SKM-1 (cell line): ENCODE measurements around the gene TIAM1.
A peak's percentile ranks its signal among the peaks of the same experiment; 100 is the strongest.

Experiments
- DNase-seq: peaks from one replicate; lab custom pipeline; 2025; ENCODE audit not compliant: unreplicated experiment; lab: John Stamatoyannopoulos, UW

Gene TIAM1

GRCh38 chr21:31331231-31331630 lies 12.8 kb downstream of the TIAM1 start:
- DNase-seq = no peak

GRCh38 chr21:31330144-31330483 lies 13.9 kb downstream of the TIAM1 start:
- DNase-seq = no peak

- DNase-seq = no peak
Measured at GRCh38 chr21:31329456-31330143, 14.5 kb downstream of the TIAM1 start.

GRCh38 chr21:31326522-31327242 lies 17.4 kb downstream of the TIAM1 start:
- DNase-seq = peak; percentile 57

DNA sequence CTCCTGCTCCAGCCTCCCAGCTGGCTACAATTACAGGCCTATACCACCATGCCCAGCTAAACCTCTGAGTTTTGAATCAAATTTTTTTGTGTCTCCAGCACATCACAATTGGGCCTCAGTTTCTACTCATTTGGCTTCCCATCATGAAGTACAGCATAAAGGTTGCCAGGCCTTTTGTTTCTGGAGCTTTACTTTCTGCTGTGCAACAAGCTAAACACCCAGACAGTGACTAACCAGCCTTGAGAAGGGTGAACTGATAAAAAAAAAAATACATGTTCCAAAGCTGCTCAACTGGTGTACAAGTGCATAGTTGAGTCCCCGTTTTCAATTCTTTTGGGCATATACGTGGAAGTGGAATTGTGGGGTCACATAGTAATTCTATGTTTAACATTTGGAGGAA lies 25.1 kb downstream of the TIAM1 start:
- no peak for DNase-seq

- DNase-seq = no peak
Measured at GRCh38 chr21:31317688-31318087, 26.4 kb downstream of the TIAM1 start.

DNA sequence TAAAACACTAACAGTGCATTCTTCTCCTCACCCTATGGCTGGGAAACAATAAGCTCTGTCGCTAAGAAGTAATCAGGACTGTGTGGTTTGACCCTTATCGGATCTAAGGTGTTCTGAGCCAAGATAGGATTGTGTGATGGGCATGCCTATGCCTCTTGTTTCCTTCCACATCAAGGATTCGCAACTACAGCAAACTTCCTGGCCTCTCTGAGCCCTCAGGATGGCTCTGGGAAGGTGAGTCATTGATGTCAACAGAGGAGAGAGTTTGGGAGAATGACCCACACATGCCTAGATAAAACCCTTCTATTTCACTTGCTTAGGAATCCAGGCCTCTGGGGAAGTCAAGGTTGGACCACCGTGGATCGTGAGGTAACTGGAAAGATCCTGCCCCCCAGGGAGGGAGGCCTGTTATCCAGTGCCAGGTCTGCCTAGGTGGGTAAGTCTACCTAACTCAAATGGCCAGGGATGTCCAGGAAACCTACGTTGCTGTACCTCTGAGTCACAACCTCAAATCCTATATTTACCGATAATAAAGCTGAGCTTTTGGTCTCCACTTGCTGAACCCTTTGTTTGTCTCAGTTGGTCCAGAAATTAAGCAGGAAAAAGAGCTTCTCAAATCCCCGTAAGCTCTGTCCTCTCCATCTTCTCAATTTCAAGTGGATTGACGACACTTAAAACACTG lies 27.4 kb downstream of the TIAM1 start:
- DNase-seq = no peak

DNA sequence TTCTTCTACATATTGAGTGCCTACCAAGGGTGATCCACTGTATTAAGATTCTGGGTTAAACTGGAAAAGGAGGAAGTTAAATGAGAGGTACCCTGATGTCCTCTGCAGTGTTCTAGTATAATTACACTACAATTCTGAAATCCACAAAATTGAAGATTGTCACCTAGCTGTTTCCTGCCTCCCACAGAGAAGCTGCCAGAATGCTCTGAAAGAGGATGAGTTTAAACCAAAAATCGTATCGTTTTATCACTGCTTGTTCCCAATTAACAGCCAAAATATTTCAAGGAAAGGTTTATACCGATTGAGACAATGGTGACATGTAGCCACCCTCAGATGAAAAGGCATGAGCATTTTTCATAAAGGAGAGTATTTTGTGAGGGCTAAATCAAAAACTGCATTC lies 28.0 kb downstream of the TIAM1 start:
- no peak for DNase-seq

GRCh38 chr21:31310750-31311149 lies 33.3 kb downstream of the TIAM1 start:
- DNase-seq = no peak

- no peak for DNase-seq
Measured at GRCh38 chr21:31308584-31308983, 35.5 kb downstream of the TIAM1 start.

- DNase-seq = no peak
Measured at GRCh38 chr21:31305888-31306287, 38.2 kb downstream of the TIAM1 start.

- DNase-seq = no peak
Measured at GRCh38 chr21:31299291-31300147, 44.5 kb downstream of the TIAM1 start.

DNA sequence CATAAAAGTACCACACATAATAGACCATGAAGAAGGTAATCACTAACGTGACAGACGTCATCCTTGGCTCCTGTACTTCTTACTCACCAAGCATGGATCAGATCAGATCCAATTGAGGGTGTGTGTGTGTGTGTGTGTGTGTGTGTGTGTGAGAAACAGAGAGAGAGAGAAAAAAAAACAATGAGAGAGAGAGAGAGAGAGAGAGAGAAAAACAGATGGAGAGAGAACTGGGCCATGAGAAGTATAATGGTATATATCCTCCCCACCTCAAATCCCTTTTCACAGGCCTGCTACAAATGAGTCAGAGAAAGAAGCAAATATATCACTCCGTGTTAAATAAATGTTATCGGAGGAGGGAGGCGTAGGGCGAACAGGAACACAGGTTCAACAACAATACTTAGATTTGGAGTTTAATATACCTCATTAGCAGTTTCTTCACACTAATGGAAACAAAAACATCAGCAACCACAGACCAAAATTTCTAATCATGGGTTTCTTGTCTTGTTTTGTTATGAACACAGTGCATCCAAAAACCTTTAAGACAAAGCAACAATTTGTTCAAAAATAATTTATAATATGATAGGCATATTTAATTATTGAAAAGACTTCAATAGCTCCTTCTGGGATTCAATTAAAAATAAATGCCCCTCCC lies 45.3 kb downstream of the TIAM1 start:
- DNase-seq = no peak

- DNase-seq = no peak
Measured at GRCh38 chr21:31297806-31298205, 46.3 kb downstream of the TIAM1 start.

DNA sequence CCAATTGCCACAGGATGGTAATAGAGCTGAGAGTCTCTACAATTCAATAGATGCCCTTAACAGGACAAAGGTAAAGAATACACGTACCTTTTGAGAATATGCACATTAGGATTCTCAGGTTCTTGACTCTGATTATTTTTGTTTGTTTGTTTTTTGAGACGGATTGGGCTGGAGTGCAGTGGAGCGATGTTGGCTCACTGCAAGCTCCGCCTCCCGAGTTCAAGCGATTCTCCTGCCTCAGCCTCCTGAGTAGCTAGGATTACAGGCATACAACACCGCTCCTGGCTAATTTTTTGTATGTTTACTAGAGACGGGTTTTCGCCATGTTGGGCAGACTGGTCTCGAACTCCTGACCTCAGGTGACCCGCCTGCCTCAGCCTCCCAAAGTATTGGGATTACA lies 48.4 kb downstream of the TIAM1 start:
- no peak for DNase-seq

DNA sequence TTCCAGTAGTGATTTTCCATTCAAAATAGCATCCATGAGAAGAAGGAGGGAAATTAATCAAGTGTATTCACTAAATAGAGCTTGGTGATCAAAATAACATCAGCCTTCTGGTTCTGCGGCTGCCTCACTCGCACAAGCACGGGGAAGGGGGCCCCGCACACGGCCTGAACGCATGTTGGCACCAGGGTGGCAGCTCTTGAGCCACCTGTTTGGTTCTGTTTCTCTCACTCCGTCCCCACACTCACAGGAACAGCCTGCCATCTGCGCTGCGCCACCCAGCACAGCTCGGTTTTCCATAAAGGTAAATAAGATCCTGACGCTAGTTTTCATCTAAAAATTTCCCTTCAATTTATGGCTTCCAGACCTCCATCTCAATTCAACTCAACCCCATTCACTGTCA lies 49.4 kb downstream of the TIAM1 start:
- no peak for DNase-seq

GRCh38 chr21:31293986-31294385 lies 50.1 kb downstream of the TIAM1 start:
- no peak for DNase-seq

DNA sequence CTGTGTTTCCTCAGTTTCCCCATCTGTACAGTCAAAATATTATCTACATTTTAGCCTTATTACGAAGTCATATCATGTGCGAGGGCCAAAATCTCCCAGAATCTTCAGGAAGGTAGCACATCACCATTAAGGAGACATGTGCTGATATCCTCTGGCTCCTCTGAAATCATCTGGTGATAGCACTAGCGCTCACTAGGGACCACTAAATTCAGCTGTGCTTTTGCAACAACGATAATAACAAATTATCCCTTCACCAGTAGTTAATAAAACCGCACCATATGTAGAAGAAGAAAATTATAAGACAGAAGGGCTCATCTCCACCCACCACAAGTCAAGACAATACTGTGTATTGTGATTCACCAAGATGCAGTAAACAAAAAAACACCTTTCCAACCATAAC lies 53.3 kb downstream of the TIAM1 start:
- DNase-seq = no peak

GRCh38 chr21:31289702-31290101 lies 54.4 kb downstream of the TIAM1 start:
- DNase-seq = no peak

GRCh38 chr21:31288191-31288590 lies 55.9 kb downstream of the TIAM1 start:
- no peak for DNase-seq

DNA sequence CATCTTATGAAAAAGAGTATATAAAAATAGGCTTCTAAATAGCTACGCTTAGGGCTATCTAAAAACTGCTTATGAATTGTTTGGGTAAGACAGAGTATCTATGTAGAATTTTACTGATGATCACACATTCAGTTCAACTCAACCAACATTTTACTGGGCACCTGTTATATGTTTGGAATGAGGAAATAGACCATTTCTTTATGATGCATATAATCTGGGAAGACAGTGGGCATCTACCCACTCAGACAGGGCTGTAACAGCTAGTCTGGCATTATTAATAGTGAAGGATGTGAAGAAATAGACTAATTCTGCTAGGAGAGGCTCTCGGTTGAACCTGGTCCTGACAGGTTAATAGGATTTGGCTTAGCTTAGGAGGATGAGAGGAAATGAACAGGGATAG lies 56.9 kb downstream of the TIAM1 start:
- DNase-seq = no peak
